Bronchial epithelial cell (primary cell): ENCODE results near the gene CSAD. TPM values are rescaled to one million over a fixed set of nuclear protein-coding genes. Genes with fewer than 3 reads are reported as not detected.

Source experiments
- DNase-seq: peaks from one replicate; pipeline ENCODE4 v3.0.0-alpha.2; 2010; ENCODE audit warnings: low read depth
- FAIRE-seq: peaks from 2 replicates; lab custom pipeline; 2011; peaks lifted over from hg19 to GRCh38; lab: Jason Lieb, UNC
- H3K27me3 ChIP-seq: 2 replicates; pipeline ENCODE4 v1.5.1; 2011; ENCODE audit warnings: low read length; ENCODE audit not compliant: control insufficient read depth, insufficient read depth
- H3K36me3 ChIP-seq: 2 replicates; pipeline ENCODE4 v1.5.1; 2011; ENCODE audit warnings: low read length; ENCODE audit not compliant: control insufficient read depth, insufficient read depth
- H3K4me3 ChIP-seq: 2 replicates; pipeline ENCODE4 v1.5.1; 2011; ENCODE audit warnings: mild to moderate bottlenecking, low read depth, low read length, control low read depth
- CTCF ChIP-seq: IDR thresholded peaks from 2 replicates; pipeline ENCODE4 v1.5.1; 2011; ENCODE audit warnings: mild to moderate bottlenecking, moderate library complexity, low read length, control low read depth, inconsistent platforms; ENCODE audit not compliant: insufficient read depth, severe bottlenecking
- total RNA-seq: library from RNA; depleted of rRNA; stranded (reverse); fragments of >200 nt; gene quantifications from 2 replicates; pipeline ENCODE4 v1.2.1, GENCODE V29; 2014

Gene CSAD
- total RNA-seq, 1 donor from 2014 or later: 6.6 TPM

DNA sequence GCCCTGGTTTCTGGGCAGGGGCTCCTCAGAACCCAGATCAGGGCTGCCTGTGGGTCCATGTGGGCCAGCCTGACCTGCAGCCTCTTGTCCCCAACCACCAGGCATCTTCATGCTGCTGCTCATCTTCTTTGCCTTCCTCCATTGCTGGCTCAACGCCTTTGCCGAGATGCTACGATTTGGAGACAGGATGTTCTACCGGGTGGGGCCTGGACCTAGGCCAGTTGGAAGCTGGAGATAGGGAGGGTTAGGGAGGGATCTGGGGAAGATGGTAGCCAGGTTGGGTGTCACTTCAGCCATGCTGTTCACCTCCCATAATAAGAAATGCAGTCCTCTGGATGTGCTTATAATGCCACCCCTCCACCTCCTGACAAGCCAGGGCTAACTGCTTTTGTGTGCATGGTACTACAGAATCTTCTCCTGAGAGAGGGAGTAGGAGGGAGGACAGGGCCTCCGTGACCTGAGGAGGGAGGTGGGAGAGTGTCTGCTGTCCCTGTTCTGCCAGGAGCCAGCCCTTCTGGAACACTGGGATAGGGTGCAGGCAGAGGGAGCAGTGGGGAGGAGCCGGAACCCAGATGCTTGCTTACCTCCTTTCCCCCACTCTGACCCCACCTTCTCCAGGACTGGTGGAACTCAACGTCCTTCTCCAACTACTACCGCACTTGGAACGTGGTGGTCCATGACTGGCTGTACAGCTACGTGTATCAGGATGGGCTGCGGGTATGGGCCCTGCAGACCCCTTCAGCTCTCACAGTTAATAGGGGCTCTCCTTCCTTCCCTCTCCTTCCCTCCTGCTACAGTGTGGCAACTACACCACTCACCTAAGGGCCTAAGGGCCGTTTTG, 59.8 kb downstream of the CSAD start:
- FAIRE-seq (no peak), DNase-seq (no peak)
- Histone ChIP-seq H3K36me3 (no peaks in the 10 kb centered on the region), H3K27me3 (no peaks in the 10 kb centered on the region), H3K4me3 (no peak overlapping the region)
- no peak for TF ChIP-seq CTCF

GRCh38 chr12:53118751-53119300, 61.9 kb downstream of the CSAD start:
- Histone ChIP-seq H3K27me3 (no peaks in the 10 kb centered on the region), H3K4me3 (no peak overlapping the region), H3K36me3 (no peaks in the 10 kb centered on the region)
- TF ChIP-seq CTCF: no peak
- DNase-seq (no peak), FAIRE-seq (no peak)

DNA sequence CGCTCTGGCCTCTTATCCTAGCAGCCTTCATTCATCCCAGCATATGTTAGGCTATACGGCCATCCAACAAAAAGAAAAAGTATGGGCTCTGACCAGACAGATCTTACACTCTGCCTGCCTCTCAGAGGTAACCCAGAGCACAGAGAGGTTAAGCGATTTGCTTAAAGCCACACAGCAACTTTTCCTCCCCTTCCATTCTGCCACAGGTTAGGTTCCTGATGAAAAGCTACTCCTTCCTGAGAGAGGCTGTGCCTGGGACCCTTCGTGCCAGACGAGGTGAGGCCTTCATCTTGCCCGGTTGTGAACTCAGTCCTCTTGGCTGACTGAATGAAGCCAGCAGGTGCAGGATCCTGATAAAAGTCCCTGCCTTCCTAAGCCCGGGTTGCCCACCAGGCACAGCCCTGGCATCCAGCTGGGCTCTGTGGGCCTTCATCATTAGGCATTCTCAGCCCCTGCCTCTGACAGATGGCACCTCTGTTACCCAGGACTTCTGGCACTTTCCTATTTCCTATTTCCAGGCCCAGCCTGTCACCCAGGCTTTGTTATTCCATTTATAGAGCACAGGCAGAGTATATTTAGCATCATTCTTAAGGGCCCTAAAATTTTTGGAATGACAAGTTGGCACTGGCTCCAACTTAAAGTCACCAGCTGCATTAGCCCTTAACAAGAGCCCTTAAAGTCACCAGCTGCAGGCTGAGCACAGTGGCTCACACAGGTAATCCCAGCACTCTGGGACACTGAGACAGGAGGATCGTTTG, 64.7 kb downstream of the CSAD start:
- TF ChIP-seq CTCF: no peak
- FAIRE-seq (no peak), DNase-seq (no peak)
- Histone ChIP-seq H3K4me3 (no peak overlapping the region), H3K27me3 (no peaks in the 10 kb centered on the region), H3K36me3 (no peaks in the 10 kb centered on the region)

DNA sequence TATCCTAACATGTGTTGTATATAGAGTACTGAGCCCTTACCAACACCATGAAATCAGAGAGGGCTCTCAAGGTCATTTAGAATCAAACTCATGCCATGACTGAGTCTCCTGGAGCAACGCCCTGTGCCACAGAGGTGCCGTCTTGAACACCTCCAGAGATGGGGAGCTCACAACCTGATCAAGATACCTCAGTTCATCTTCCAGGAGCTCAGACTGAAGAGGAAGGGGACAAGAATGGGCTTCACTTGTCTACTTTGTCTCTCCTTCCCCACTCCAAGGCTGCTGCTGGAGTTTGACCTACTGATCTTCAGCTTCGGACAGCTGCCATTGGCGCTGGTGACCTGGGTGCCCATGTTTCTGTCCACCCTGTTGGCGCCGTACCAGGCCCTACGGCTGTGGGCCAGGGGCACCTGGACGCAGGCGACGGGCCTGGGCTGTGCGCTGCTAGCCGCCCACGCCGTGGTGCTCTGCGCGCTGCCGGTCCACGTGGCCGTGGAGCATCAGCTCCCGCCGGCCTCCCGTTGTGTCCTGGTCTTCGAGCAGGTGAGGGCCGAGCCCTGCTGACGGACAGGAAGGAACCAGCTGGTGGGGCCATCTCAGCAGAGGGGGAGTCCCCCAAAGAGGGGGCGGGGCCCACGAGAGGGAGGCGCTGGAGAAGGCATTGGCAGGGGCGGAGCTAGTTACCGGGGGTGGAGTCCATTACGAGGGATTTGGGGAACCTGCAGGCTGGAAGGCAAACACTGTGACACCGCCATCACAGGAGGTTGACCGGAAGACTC, 65.4 kb downstream of the CSAD start:
- FAIRE-seq (no peak), DNase-seq (no peak)
- H3K36me3 ChIP-seq: no peaks in the 10 kb centered on the region
- H3K27me3 ChIP-seq: no peaks in the 10 kb centered on the region
- no peak overlapping the region for H3K4me3 ChIP-seq
- TF ChIP-seq CTCF: no peak

DNA sequence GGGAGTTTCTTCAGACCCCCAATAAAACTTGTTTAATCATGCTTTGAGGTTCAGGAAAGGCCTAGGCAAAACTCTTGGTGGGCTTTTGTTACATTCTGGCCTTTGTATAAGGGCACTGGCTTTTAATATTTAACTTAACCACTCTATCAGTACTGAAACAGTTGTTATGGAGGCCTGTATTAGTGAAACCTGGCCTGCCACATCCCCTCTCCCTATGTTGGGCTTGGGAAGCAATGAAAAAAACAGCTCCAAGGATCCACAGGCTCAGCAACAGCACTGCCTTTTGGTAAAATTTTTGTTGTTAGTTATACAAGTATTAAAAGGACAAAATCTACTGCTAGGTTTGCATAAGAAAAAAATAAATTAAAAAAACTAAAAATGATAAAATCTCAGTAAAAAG, 66.8 kb downstream of the CSAD start:
- Histone ChIP-seq H3K27me3 (no peaks in the 10 kb centered on the region), H3K36me3 (no peaks in the 10 kb centered on the region), H3K4me3 (no peak overlapping the region)
- DNase-seq: no peak
- no peak for TF ChIP-seq CTCF
- no peak for FAIRE-seq
